ENCODE results near the gene OR5K3.

DNA sequence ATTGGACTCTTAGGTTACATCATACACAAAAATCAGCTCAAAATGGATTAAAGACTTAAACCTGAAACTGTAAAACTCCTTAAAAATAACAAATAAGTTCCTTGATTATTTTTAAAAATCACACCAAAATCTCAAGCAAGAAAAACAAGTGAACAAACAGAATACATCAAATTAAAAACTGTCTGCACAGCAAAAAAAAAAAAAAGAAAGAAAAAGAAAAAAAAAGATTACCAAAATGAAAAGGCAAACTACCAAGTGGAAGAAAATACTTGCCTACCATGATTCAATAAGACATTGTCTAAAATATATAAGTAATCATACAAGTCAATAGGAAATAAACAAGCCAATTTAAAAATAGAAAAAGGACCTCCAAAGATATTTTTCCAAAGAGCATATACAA, 19.3 kb upstream of the OR5K3 start:
- TF ChIP-seq, protein P1, sequence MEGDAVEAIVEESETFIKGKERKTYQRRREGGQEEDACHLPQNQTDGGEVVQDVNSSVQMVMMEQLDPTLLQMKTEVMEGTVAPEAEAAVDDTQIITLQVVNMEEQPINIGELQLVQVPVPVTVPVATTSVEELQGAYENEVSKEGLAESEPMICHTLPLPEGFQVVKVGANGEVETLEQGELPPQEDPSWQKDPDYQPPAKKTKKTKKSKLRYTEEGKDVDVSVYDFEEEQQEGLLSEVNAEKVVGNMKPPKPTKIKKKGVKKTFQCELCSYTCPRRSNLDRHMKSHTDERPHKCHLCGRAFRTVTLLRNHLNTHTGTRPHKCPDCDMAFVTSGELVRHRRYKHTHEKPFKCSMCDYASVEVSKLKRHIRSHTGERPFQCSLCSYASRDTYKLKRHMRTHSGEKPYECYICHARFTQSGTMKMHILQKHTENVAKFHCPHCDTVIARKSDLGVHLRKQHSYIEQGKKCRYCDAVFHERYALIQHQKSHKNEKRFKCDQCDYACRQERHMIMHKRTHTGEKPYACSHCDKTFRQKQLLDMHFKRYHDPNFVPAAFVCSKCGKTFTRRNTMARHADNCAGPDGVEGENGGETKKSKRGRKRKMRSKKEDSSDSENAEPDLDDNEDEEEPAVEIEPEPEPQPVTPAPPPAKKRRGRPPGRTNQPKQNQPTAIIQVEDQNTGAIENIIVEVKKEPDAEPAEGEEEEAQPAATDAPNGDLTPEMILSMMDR (IDR thresholded peaks at IDR 0.05): no peak
- TF ChIP-seq POLR2A (IDR thresholded peaks at IDR 0.05) (no peak), POLR2AphosphoS5 (IDR thresholded peaks at IDR 0.05) (no peak), EP300 (IDR thresholded peaks at IDR 0.05) (no peak)
